ENCODE measurements around the gene WDR7. TPM values are rescaled to one million over a fixed set of nuclear protein-coding genes. Genes with fewer than 3 reads are reported as not detected.

The WDR7 gene
- total and polyA plus RNA-seq, 2 experiments from 2014 or later, result 5.9 to 19.0 TPM

DNA sequence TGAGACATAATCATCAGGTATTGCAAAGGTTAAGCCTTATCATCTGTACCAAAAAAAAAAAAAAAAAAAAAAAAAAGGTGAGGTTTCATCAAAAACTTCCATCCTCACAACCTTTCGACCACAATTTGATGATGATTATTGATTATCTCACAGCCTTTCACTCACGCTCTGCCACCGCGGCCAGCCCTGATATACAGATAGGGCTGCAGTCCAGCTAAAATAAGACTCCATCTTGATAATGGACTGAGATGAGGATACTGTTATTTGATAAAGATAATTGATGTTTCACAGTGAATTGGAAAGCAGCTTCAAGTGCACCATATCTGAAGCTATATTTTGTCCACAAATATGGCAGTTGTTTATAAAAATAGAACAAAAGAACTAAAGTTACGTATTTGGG, 336.1 kb downstream of the WDR7 start:
- 57% methylated on average over 5 of the region's 5 CpGs for WGBS (ENCODE audit: low lambda C conversion rate, missing lambda C conversion rate)
- H4K20me1 ChIP-seq (ENCODE audit: insufficient read depth, poor library complexity, severe bottlenecking), result no peaks in the 10 kb centered on the region

DNA sequence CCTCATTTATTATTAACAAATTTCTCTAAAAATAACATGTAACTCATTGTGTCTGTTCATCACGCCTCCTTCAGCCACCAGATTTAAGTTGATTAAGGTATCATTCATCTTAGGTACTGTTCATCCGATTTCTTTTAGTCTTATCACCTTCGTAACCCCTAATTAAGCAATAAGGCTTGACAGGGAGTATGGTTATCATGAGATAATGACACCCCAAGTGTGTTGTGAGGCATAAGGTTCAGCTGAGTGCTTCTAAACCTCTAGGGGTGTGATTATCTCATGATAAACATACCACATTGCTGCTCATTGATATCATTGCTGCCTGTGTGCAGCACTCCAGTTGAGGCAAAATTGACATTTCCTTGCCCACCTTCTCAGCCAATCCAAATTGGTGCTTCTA, 336.9 kb downstream of the WDR7 start:
- H3K27me3 ChIP-seq, result no peaks in the 10 kb centered on the region
- no peak for TF ChIP-seq CTCF (IDR thresholded peaks at IDR 0.05; ENCODE audit: poor library complexity)
- no peaks in the 10 kb centered on the region for H3K9me2 ChIP-seq (replicated peaks; ENCODE audit: insufficient read depth)
- no peaks in the 10 kb centered on the region for H4K20me1 ChIP-seq (ENCODE audit: insufficient read depth, poor library complexity, severe bottlenecking)
- no peaks in the 10 kb centered on the region for H3K79me2 ChIP-seq
- no peak overlapping the region for H3K27ac ChIP-seq
- H3K9me3 ChIP-seq (ENCODE audit: low read depth), result no peaks in the 10 kb centered on the region
- no peaks in the 10 kb centered on the region for H3K4me1 ChIP-seq (ENCODE audit: insufficient read depth)
- no peak overlapping the region for H3K4me3 ChIP-seq
- no peaks in the 10 kb centered on the region for H3K36me3 ChIP-seq (replicated peaks; ENCODE audit: insufficient read depth, low read depth)
- no peak for DNase-seq (ENCODE audit: low spot score)
- H3K4me2 ChIP-seq, result no peak overlapping the region
- no peak overlapping the region for H2AFZ ChIP-seq
- WGBS (ENCODE audit: low lambda C conversion rate, missing lambda C conversion rate), result 80% methylated on average over 3 of the region's 3 CpGs

More for the DNA sequence above, 336.1 kb downstream of the WDR7 start:
- no peak overlapping the region for H2AFZ ChIP-seq
- H3K27me3 ChIP-seq, result no peaks in the 10 kb centered on the region
- H3K36me3 ChIP-seq (replicated peaks; ENCODE audit: insufficient read depth, low read depth), result no peaks in the 10 kb centered on the region
- H3K4me1 ChIP-seq (ENCODE audit: insufficient read depth), result no peaks in the 10 kb centered on the region
- H3K27ac ChIP-seq, result no peak overlapping the region
- TF ChIP-seq CTCF (IDR thresholded peaks at IDR 0.05; ENCODE audit: poor library complexity), result no peak
- TF ChIP-seq EZH2phosphoT487 (IDR thresholded peaks at IDR 0.05; ENCODE audit: low read depth, severe bottlenecking, unreplicated experiment), result no peak
- TF ChIP-seq EZH2 (IDR thresholded peaks at IDR 0.05; ENCODE audit: borderline replicate concordance), result no peak
- no peak overlapping the region for H3K4me3 ChIP-seq
- no peak for DNase-seq (ENCODE audit: low spot score)
- no peaks in the 10 kb centered on the region for H3K9me2 ChIP-seq (replicated peaks; ENCODE audit: insufficient read depth)
- no peaks in the 10 kb centered on the region for H3K9me3 ChIP-seq (ENCODE audit: low read depth)
- peak overlapping the region; percentile 42 for H3K4me2 ChIP-seq
- no peaks in the 10 kb centered on the region for H3K79me2 ChIP-seq

- WGBS (ENCODE audit: low lambda C conversion rate, missing lambda C conversion rate), result 100% methylated on average over 1 of the region's 1 CpG
- H4K20me1 ChIP-seq (ENCODE audit: insufficient read depth, poor library complexity, severe bottlenecking), result no peaks in the 10 kb centered on the region
- H3K4me2 ChIP-seq, result no peak overlapping the region
- H3K27ac ChIP-seq, result no peak overlapping the region
- no peaks in the 10 kb centered on the region for H3K9me2 ChIP-seq (replicated peaks; ENCODE audit: insufficient read depth)
- no peak for TF ChIP-seq CTCF (IDR thresholded peaks at IDR 0.05; ENCODE audit: poor library complexity)
- TF ChIP-seq EZH2phosphoT487 (IDR thresholded peaks at IDR 0.05; ENCODE audit: low read depth, severe bottlenecking, unreplicated experiment), result no peak
- H3K27me3 ChIP-seq, result no peaks in the 10 kb centered on the region
- H3K4me3 ChIP-seq, result no peak overlapping the region
- no peaks in the 10 kb centered on the region for H3K9me3 ChIP-seq (ENCODE audit: low read depth)
- H3K79me2 ChIP-seq, result no peaks in the 10 kb centered on the region
- DNase-seq (ENCODE audit: low spot score), result no peak
- H3K4me1 ChIP-seq (ENCODE audit: insufficient read depth), result peaks cover 3% of the 10 kb centered on the region
- H3K36me3 ChIP-seq (replicated peaks; ENCODE audit: insufficient read depth, low read depth), result no peaks in the 10 kb centered on the region
- no peak overlapping the region for H2AFZ ChIP-seq
Measured at GRCh38 chr18:56990678-56991077, 339.5 kb downstream of the WDR7 start.

DNA sequence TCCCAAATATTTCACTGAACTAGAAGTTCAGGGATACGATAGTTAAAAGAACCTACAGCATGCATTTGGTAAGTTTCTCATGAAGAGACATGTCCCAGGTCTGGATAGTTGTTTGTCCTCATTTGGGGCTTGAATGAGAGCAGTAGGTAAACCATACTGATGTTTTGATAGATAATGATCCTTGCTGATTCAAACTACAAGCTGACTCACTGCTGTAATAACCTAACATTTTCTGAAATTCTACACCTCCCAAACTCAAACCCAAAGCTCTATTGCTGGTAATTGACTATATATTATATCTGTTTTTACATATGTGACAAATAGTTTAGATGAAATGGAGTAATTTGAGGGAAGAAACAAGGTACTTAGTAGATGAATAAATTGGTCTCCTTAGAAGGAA, 341.6 kb downstream of the WDR7 start:
- Histone ChIP-seq H3K9me3 (ENCODE audit: low read depth) (no peaks in the 10 kb centered on the region), H3K27ac (no peak overlapping the region), H4K20me1 (ENCODE audit: insufficient read depth, poor library complexity, severe bottlenecking) (no peaks in the 10 kb centered on the region), H3K79me2 (no peaks in the 10 kb centered on the region), H3K4me3 (no peak overlapping the region), H2AFZ (no peak overlapping the region), H3K36me3 (replicated peaks; ENCODE audit: insufficient read depth, low read depth) (no peaks in the 10 kb centered on the region), H3K4me1 (ENCODE audit: insufficient read depth) (peaks cover 3% of the 10 kb centered on the region), H3K4me2 (no peak overlapping the region), H3K9me2 (replicated peaks; ENCODE audit: insufficient read depth) (no peaks in the 10 kb centered on the region), H3K27me3 (no peaks in the 10 kb centered on the region)
- 87% methylated on average over 1 of the region's 1 CpG for WGBS (ENCODE audit: low lambda C conversion rate, missing lambda C conversion rate)
- no peak for DNase-seq (ENCODE audit: low spot score)
- no peak for TF ChIP-seq EZH2phosphoT487 (IDR thresholded peaks at IDR 0.05; ENCODE audit: low read depth, severe bottlenecking, unreplicated experiment)
- TF ChIP-seq EZH2 (IDR thresholded peaks at IDR 0.05; ENCODE audit: borderline replicate concordance), result no peak
- TF ChIP-seq CTCF (IDR thresholded peaks at IDR 0.05; ENCODE audit: poor library complexity), result no peak
